GM21528 (cell line): ENCODE measurements around the gene NELFB.

Experiments used
- ATAC-seq: cut with Tn5 transposase; IDR thresholded peaks from one replicate; pipeline ENCODE4 v1.9.1; 2021; ENCODE audit warnings: mild to moderate bottlenecking, moderate library complexity; ENCODE audit not compliant: unreplicated experiment, low FRiP score

Gene NELFB

GRCh38 chr9:137278721-137279711 is 23.9 kb downstream of the NELFB start:
- no peak for ATAC-seq

- ATAC-seq: no peak
Measured at GRCh38 chr9:137279741-137280473, 24.8 kb downstream of the NELFB start.

GRCh38 chr9:137280474-137281344 is 25.6 kb downstream of the NELFB start:
- no peak for ATAC-seq

DNA sequence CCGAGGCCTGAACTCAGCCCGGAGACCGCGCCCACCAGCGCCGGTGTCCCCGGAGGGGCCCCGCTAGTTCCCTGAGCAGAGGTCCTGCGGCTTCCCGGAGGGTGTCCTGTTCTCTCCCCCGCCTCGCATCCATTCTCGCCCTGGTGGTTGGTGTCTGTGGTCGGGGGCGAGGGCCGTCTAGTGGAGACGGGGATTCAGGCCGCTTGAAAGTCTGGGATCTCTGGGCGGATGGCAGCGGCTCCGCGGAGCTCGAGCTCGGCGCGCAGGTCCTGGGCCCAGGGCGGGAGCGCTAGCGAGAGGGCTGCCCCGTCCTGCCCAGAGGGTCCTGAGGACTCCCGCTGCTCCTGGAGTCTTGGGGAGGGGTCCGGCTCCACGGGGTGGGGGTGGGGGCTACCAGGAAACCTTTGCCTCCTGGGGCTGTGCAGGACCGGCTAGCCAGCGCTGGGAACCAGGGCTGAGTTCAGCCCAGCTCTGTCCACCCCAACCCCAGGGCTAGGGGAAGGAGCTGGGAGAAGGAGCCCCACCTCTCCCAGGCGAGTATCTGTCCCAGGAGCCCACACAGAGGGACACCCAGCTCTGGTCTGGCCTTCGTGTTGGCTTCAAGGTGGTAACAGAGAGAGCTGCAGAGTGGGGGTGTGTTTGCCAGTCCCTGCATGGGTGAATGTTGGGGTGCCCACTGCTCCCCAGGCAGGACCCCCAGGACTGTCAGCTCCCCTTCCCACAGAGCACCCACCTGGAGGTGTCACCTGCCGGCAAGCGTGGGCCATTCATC is 26.4 kb downstream of the NELFB start:
- no peak for ATAC-seq

DNA sequence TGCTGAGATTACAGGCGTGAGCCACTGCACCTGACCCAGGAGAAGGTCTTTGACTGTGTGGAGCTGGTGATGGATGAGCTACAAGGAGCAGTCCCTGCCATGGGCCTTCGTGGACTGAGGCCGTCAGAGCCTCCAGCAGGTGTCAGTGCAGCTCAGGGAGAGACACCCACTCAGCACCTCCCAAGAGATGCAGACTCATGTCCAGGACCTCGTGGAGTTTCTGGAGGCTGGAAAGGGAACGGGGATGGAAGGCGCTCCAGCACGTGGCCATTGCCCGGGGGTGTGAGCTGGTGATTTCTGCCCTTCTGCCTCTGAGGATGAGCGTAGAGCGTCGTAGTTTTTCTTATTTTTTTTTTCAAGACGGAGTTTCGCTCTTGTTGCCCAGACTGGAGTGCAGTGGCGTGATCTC is 31.9 kb downstream of the NELFB start:
- ATAC-seq: no peak

DNA sequence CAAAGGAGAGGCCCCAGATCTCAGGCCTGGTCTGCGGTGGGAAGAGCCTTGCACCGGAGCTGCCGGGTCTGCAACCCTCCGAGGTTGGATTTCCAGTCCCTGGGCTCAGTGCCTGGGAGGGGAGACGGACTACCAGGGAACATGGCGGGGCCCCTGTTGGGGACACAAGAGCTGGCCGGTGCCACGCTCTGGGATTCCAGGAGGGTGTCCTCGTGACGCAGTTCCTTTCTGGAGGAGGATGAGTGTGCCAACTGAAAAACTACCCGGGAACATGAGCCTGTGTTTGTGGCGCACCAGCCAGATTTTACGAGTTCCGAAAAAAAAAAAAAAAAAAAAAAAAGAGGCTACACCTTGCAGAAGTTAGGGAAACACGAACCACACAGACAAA is 38.0 kb downstream of the NELFB start:
- ATAC-seq: no peak

- no peak for ATAC-seq
Measured at GRCh38 chr9:137293482-137294090, 38.5 kb downstream of the NELFB start.

- no peak for ATAC-seq
Measured at GRCh38 chr9:137294091-137294680, 39.1 kb downstream of the NELFB start.

DNA sequence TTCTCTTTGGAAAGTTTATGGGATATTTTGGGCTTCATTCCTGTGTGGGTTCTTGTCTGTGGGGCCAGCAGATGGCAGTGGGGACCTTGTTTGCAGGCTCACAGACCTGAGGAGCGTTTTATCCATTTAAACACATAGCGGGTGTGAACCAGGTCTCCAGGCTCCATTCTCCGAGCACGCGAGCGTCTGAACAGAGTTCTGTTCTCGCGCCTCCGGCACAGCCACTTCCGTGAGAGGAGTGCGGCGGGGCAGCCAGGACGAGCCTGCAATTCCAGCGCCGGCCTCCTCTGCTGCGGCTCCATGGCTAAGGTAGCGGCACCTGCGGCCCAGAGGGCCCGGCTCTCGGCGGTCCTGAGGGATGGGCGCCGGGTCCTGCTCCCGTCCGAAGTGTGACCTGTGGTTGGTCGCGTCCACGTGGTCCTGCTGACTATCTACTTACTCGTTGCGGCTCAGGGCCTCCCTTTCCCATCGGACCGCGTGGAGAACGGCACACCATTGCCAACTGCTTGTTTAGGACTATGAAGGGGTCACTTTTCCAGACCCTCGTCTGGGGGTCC is 39.6 kb downstream of the NELFB start:
- no peak for ATAC-seq

DNA sequence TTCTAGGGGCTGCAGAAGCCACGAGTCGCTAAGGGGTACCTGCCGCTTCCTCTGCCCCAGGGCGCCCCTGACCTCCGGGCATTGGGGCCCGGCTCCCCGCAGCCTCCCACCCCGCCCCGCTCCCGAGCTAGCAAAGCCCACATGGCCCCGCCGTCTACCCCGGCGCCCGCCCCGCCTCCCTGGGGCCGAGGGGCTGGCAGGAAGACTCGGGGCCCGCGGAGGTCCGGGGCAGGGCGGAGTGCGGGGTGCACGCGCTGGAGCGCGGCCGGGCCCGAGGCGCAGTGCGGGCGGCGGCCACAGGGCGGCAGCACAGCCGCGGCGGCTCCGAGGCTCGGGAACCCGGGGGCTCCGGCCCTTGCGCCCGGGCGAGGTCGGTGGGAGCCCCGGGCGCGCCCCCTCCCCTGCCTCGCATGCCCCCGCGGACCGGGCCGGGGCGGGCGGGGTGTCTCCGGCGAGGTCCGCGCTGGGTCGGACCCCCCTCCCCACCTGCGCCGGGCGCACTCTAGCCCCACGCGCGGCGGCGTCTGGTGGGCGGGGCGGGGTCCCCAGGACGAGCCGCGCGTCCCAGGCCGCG is 40.2 kb downstream of the NELFB start:
- ATAC-seq: no peak

DNA sequence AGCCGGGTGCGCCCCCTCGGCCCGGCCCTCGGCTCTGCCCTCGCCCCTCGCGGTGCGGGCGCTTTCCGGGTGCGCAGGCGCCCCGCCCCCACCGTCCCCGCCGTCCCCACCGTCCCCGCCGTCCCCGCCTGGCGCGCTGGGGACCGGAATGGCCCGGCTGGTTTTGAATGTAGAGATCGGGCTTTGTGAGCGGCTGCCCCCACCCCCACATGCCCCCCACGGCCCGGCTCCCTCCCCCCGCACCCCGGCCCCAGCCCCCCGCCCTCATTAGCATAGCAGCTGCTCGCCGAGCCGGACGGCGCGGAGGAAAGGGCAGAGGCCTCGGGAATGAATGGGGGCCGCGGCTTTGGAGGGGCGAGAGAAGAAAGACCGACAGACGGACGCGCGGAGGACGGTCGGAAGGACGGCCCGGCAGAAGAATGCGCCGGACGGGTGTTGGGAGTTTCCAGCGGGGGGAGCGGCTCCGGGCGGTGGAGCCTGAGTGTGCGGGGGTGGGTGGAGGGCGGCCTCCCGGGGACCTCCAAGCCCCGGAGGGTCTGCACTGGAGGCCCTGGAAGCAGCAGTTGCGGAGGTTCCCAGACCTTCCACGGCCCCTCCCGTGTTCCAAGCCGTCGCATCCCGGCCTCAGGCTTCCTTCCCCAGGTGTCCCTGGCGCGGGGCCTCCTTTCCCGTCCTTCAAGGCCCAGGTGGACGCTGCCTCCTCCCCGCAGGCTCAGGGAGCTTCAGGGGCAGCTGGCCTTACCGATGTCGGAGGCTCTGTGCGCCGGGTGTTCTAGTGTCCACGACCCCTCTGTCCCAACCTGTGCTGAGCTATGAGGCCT is 40.9 kb downstream of the NELFB start:
- no peak for ATAC-seq

DNA sequence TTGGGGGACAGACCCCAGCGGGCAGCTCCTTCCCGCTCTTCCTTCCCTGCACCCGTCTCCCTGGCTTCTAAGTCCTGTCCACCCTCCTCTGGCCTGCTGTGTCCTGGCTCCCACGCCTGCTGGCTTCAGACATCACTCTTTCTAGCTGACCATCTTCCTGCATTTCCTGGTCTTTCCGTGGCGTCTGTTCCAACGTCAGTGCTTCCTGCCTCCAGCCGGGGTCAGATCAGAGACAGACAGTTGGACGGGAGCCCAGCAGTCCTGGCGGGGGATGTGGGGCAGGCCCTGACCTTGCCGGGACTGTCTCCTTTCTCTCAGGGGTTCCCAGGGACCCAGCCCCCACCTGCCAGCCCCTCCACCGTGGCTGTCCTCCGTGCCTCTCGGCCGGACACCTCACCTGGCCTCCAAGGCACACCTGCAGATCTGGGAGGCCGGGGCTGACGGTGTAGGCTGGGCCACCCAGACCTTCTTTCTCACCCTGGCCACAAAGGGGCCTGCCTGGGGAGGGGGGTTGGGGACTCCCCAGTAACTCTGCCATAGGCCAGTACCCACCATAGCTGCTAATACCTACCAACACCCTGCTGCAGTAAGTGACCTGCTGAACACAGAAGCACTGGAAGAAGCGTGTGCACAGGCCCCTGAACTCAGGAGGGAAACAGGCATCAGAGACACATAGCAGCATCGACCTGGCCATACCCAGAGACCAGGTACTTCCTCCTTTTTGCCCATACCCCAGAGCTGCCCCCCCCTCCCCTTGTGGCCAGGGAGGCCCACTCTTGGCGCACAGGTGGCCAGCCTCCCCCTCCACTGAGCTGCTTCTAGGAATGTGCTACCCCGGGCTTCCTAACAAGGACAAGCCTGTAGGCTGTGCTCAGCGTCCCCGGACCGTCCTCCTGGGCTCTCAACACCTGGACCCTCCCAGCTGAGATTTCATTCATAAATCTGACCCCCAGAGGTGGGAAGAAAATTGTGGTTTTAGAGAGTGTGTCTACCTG is 41.8 kb downstream of the NELFB start:
- ATAC-seq: no peak

DNA sequence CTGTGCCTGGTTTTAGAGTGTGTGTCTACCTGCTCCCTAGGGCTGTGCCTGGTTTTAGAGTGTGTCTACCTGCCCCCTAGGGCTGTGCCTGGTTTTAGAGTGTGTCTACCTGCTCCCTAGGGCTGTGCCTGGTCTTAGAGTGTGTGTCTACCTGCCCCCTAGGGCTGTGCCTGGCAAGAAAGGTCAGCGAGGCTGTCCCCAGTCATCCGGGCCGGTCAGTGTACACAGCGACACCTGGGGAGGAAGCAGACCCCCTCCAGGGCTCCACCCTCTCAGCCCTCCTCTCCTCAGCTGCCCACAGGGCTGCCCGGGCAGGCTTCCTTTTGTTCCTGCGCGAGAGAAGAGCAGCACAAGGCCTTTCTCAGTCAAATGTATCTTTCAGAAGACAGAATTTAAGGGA is 42.8 kb downstream of the NELFB start:
- no peak for ATAC-seq

DNA sequence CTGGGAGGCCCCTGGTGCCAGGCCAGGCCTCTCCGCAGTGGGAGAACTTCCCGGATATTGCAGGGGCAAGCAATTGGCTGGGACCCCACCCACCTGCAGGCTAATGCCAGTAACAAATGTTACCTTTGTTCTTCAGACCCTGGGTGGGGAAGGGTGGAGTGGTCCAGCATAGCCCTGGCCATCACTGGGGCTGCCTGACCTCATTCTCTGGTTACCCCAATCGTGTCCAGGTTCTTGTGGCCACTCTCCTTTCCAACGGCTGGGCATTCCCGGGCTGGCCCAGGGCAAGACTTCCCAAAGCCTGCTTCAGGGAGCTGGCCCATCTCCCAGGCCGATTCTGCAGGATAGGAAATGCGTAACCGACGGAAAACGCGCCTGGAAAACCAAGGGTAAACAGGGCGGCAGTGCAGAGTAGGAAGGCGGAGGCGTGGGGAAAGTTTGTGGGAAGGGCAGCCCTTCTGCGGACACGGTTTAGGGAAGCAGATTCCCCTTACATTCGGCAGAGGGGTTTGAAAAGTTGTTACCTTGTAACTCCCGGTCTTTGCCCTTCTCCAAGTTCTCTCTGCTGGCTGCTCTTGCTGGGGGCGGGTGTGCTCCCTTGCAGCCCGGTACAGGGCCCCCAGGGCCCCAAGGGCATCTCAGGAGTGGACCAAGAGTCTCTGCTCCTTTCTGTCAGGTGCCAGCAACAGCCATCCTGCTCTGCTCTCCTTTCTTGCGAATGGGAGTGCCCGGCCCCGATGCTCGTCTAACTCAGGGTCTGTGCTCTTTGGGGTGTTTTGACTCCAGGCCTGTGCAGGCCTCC is 43.5 kb downstream of the NELFB start:
- no peak for ATAC-seq

GRCh38 chr9:137299203-137299565 is 44.1 kb downstream of the NELFB start:
- ATAC-seq: no peak

- ATAC-seq: no peak
Measured at GRCh38 chr9:137299938-137300337, 44.8 kb downstream of the NELFB start.
